Thymus (tissue), 11 donors: ENCODE results near the gene RTP3. TPM values are rescaled to one million over a fixed set of nuclear protein-coding genes. Genes with fewer than 3 reads are reported as not detected.

Experiments used
- DNase-seq, 9 donors: peaks; one replicate each; pipeline ENCODE4 v3.0.0-alpha.2; 2013; ENCODE audit warnings: low spot score in 9 of 9, low read depth in 6 of 9, missing footprints in 1 of 9
- H3K27ac ChIP-seq, 2 donors: one replicate each; pipeline ENCODE4 v1.5.1; 2013; ENCODE audit warnings: control low read depth in 1 of 2, low read depth in 1 of 2, low read length in 1 of 2, mild to moderate bottlenecking in 1 of 2, moderate library complexity in 1 of 2
- H3K27me3 ChIP-seq, 2 donors: one replicate each; pipeline ENCODE4 v1.5.1; 2013; ENCODE audit warnings: low read length in 1 of 2; ENCODE audit not compliant: control insufficient read depth in 2 of 2, insufficient read depth in 1 of 2
- H3K36me3 ChIP-seq, 2 donors: one replicate each; pipeline ENCODE4 v1.5.1; 2013; ENCODE audit warnings: low read length in 1 of 2, mild to moderate bottlenecking in 1 of 2, moderate library complexity in 1 of 2; ENCODE audit not compliant: control insufficient read depth in 2 of 2, insufficient read depth in 2 of 2
- H3K4me1 ChIP-seq, 2 donors: one replicate each; pipeline ENCODE4 v1.5.1; 2013; ENCODE audit warnings: low read length in 2 of 2; ENCODE audit not compliant: control insufficient read depth in 2 of 2, insufficient read depth in 2 of 2
- H3K4me3 ChIP-seq, 2 donors: one replicate each; pipeline ENCODE4 v1.5.1; 2013; ENCODE audit warnings: low read length in 2 of 2, control low read depth in 1 of 2, mild to moderate bottlenecking in 1 of 2
- H3K9me3 ChIP-seq, 2 donors: one replicate each; pipeline ENCODE4 v1.5.1; 2013; ENCODE audit warnings: low read length in 1 of 2, mild to moderate bottlenecking in 1 of 2; ENCODE audit not compliant: control insufficient read depth in 2 of 2, insufficient read depth in 1 of 2
- WGBS: extraction: QIAGEN DNeasy Blood & Tissue Kit; methylation state at CpG from one replicate; pipeline ENCODE4 v1.1.7; 2013; 5-methylcytosine and 5-hydroxymethylcytosine counted together
- polyA plus RNA-seq: library from polyadenylated mRNA; stranded (reverse); fragments of 200-250 nt; gene quantifications from one replicate; pipeline ENCODE4 v1.2.3, GENCODE V29; 2013
- total RNA-seq: library from RNA; stranded (reverse); fragments of 120-200 nt; gene quantifications from one replicate; pipeline ENCODE4 v1.2.4, GENCODE V29; 2013
- donor health status: healthy.

The RTP3 gene
- total and polyA plus RNA-seq, 2 donors = 0.07 TPM; not detected in 1

DNA sequence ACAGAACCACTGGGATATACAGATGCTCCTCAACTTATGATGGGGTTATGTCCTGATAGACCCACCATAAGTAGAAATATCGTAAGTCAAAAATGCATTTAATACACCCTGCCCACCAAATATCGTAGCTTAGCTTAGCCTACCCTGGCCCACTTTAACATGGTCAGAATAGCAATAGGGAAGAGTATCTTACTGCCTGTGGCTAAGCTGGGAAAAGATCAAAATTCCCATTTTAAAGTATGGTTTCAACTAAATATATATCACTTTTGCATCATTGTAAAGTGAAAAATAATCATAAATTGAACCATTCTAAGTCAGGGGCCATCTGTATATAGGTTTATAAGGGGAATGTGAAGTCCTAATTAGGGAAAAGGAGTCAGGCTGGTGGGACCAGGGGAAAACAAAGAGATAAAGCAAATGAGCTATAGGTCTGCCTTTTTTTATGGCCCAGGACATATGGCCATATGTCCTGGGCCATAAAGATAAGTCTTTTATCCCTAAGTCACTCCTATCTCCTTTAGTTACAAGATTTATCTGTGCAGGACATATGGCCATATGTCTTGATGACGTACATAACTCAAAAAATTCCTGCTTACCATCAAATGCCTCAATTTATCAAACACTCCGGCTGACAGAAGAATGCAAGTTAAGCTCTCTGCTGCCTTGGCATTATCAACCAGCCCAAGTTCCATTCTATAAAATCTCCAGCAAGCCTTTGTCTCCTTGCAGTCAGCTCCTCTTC, 11.2 kb downstream of the RTP3 start:
- DNase-seq = no peak
- Histone ChIP-seq H3K9me3 (no peaks in the 10 kb centered on the region), H3K4me3 (no peak overlapping the region), H3K27ac (no peak overlapping the region), H3K36me3 (no peaks in the 10 kb centered on the region), H3K4me1 (peaks cover 2 to 3% of the 10 kb centered on the region in 2 donors), H3K27me3 (no peaks in the 10 kb centered on the region)
- 97% methylated on average over 4 of the region's 4 CpGs for WGBS

DNA sequence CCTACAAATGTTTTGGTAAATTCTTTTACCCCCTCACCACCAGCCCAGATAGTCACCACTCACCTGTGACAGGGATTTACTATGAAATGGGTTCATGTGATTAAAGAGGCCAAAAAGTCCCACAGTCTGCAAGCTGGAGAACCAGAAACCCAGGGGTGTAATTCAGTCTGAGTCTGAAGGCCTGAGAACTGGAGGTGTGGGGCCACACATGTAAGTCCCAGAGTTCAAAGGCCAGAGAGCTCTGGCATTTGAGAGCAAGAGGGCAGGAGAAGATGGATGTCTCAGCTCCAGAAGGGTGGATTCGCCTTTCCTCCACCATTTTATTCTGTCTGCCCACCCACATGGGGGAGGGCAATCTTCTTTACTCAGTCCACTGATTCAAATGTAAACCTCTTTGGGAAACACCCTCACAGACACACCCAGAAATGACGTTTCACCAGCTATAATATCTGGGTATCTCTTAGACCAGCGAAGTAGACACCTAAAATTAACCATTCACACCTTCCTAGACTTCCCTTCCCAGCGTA, 11.9 kb downstream of the RTP3 start:
- no peaks in the 10 kb centered on the region for H3K27me3 ChIP-seq
- no peaks in the 10 kb centered on the region for H3K9me3 ChIP-seq
- DNase-seq = no peak
- no peaks in the 10 kb centered on the region for H3K36me3 ChIP-seq
- no peak overlapping the region for H3K4me3 ChIP-seq
- H3K27ac ChIP-seq = no peak overlapping the region
- 95% methylated on average over 4 of the region's 4 CpGs for WGBS
- H3K4me1 ChIP-seq = peaks cover 0 to 3% of the 10 kb centered on the region in 2 donors

- H3K9me3 ChIP-seq = no peaks in the 10 kb centered on the region
- peaks cover 0 to 3% of the 10 kb centered on the region in 2 donors for H3K4me1 ChIP-seq
- 93% methylated on average over 2 of the region's 2 CpGs for WGBS
- no peak for DNase-seq
- no peak overlapping the region for H3K27ac ChIP-seq
- H3K27me3 ChIP-seq = no peaks in the 10 kb centered on the region
- no peak overlapping the region for H3K4me3 ChIP-seq
- no peaks in the 10 kb centered on the region for H3K36me3 ChIP-seq
These were observed 14.5 kb downstream of the RTP3 start for GRCh38 chr3:46512191-46512749.

DNA sequence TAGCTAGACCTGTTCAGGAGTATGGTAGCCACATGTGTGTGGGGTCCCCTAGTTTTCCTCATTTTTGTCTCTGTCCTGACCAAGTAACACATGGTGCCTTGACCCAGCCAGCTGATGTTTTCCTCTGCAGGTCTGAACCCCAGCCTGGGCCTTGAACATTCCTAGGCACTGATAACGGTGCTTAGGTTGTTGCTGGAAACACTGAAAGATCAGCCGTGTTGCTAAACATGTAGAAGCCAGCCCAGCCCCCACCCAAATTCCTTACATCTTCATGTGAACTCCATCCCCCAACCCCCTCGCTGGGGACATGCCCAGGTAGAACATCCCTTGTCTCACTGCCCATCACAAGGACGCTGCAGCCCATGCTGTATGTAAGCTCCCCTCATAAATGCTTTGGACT, 18.7 kb downstream of the RTP3 start:
- DNase-seq = no peak
- Histone ChIP-seq H3K27me3 (no peaks in the 10 kb centered on the region), H3K4me3 (no peak overlapping the region), H3K9me3 (no peaks in the 10 kb centered on the region), H3K27ac (no peak overlapping the region), H3K36me3 (no peaks in the 10 kb centered on the region), H3K4me1 (no peaks in the 10 kb centered on the region)
- 97% methylated on average over 4 of the region's 4 CpGs for WGBS

GRCh38 chr3:46517016-46517783, 19.4 kb downstream of the RTP3 start:
- no peaks in the 10 kb centered on the region for H3K4me1 ChIP-seq
- H3K27ac ChIP-seq = no peak overlapping the region
- no peaks in the 10 kb centered on the region for H3K36me3 ChIP-seq
- H3K4me3 ChIP-seq = no peak overlapping the region
- no peak for DNase-seq
- 95% methylated on average over 7 of the region's 7 CpGs for whole genome bisulfite sequencing
- H3K27me3 ChIP-seq = no peaks in the 10 kb centered on the region
- no peaks in the 10 kb centered on the region for H3K9me3 ChIP-seq

DNA sequence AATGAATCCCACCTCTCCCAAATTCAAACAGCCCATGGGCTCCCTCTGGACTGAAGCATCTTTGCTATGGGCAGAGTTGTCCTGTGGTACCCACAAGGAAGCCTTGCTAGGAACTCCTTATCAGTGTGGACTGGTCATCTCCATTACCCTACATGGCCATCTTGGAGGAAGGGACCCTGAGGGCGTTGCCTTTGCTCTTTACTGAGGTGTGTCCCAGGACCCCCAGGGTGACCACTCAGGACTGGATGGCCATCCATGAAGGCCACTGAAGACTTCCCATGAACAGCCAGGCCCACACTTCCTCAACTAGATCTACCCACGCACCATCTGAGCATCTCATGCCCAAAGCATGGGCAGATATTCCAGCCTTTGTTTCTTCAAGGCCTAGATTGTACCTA, 20.0 kb downstream of the RTP3 start:
- WGBS = 100% methylated on average over 2 of the region's 2 CpGs
- Histone ChIP-seq H3K27ac (no peak overlapping the region), H3K27me3 (no peaks in the 10 kb centered on the region), H3K4me3 (no peak overlapping the region), H3K9me3 (no peaks in the 10 kb centered on the region), H3K36me3 (no peaks in the 10 kb centered on the region), H3K4me1 (no peaks in the 10 kb centered on the region)
- no peak for DNase-seq

DNA sequence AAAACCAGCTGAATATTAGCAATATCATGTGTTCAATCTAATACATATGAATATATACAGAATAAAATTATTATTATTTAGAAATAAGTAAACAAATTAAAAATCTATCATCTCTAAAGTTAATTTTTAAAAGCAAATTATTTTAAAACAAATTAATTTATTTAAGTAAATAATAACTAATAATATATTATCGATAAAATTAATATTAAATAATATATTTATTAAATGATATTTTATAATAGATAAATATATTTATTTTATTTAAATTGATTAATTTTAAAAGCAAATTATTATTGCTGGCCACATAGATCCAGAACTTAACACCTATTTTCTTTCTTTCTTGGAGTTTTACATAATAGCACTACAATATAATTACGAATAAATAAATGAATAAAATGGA, 22.2 kb downstream of the RTP3 start:
- no peaks in the 10 kb centered on the region for H3K27me3 ChIP-seq
- H3K9me3 ChIP-seq = no peaks in the 10 kb centered on the region
- 99% methylated on average over 2 of the region's 2 CpGs for WGBS
- H3K4me3 ChIP-seq = no peak overlapping the region
- H3K27ac ChIP-seq = no peak overlapping the region
- no peak for DNase-seq
- H3K36me3 ChIP-seq = no peaks in the 10 kb centered on the region
- H3K4me1 ChIP-seq = no peaks in the 10 kb centered on the region

GRCh38 chr3:46520531-46520930, 22.8 kb downstream of the RTP3 start:
- Histone ChIP-seq H3K4me3 (no peak overlapping the region), H3K27me3 (no peaks in the 10 kb centered on the region), H3K9me3 (no peaks in the 10 kb centered on the region), H3K4me1 (no peaks in the 10 kb centered on the region), H3K27ac (no peak overlapping the region), H3K36me3 (no peaks in the 10 kb centered on the region)
- WGBS = 97% methylated on average over 3 of the region's 3 CpGs
- no peak for DNase-seq

DNA sequence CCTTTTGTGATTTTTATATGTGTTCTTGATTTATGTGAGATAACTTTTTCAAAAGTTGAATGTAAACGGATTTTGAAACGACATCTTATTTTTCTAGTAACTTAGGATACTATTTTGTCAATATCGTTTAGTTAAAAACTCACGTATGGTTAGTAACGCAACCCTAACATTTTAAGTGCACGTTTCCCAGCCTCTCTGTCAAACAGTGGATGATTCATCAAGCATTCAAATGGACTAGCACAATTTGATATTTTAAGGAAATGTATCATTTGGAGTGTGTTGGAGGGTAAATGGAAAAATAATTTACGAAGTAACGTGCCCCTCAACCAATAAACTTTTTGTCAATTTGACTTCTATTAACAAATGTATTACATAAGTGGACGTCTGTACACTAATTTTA, 23.3 kb downstream of the RTP3 start:
- WGBS = 97% methylated on average over 9 of the region's 9 CpGs

More for the DNA sequence above, 23.3 kb downstream of the RTP3 start:
- H3K4me3 ChIP-seq = no peak overlapping the region
- H3K4me1 ChIP-seq = no peaks in the 10 kb centered on the region
- no peaks in the 10 kb centered on the region for H3K36me3 ChIP-seq
- DNase-seq = no peak
- no peak overlapping the region for H3K27ac ChIP-seq
- H3K9me3 ChIP-seq = no peaks in the 10 kb centered on the region
- no peaks in the 10 kb centered on the region for H3K27me3 ChIP-seq
